ENCODE measurements around the gene DGKZ. TPM values are rescaled to one million over a fixed set of nuclear protein-coding genes. Genes with fewer than 3 reads are reported as not detected.

DGKZ gene
- total and polyA plus RNA-seq, 2 donors (not counting 3 experiments of a cell fraction or from before 2014, with no cell fraction given) = 88.8 to 127 TPM

- FAIRE-seq (no peak), DNase-seq (ENCODE audit: low read depth, low spot score) (no peak)
- BruUV-seq (replicated peaks) = no TSS peak
- H3K9me3 ChIP-seq (replicated peaks; ENCODE audit: control insufficient read depth, insufficient read depth, low read length) = no peaks in the 10 kb centered on the region
- CTCF ChIA-PET = interaction anchor here (1.7 to 11.6 kb wide), 3 partner anchors 16 to 24 kb away, joined by 5 to 200 read pairs (median 9); partner anchors contain the start of genes CHRM4 and DGKZ
- H4K20me1 ChIP-seq (replicated peaks; ENCODE audit: control insufficient read depth, extremely low read depth, insufficient read depth, low read length) = no peaks in the 10 kb centered on the region
- dilution Hi-C loops (cut with MboI; ENCODE audit: extremely low pct_ligation_motif_present, low sequenced_read_pairs) (no loop called here), intact Hi-C loops (cut with micrococcal nuclease) (loop anchor here (1.0 kb wide), 3 partner anchors 16 to 129 kb away; partner anchors contain the start of gene DGKZ)
- no peaks in the 10 kb centered on the region for H3K27me3 ChIP-seq (ENCODE audit: control insufficient read depth in 2 of 2, insufficient read depth in 2 of 2, low read length in 2 of 2)
- peaks cover 14% of the 10 kb centered on the region for H3K79me2 ChIP-seq (ENCODE audit: control insufficient read depth, insufficient read depth, low read length)
- no peak overlapping the region for H3K27ac ChIP-seq (ENCODE audit: insufficient read depth, low read depth, low read length)
- POLR2A ChIA-PET = no interaction called here
- no peak overlapping the region for H2AFZ ChIP-seq (ENCODE audit: low read depth, low read length)
- H3K36me3 ChIP-seq (ENCODE audit: control insufficient read depth in 2 of 2, extremely low read depth in 1 of 2, insufficient read depth in 2 of 2, low read length in 2 of 2) = peaks cover 0 to 13% of the 10 kb centered on the region in 2 experiments
- TF ChIP-seq POLR2A (IDR thresholded peaks at IDR 0.05; ENCODE audit: low read depth, low read length) = no peak
- no peak for TF ChIP-seq MAX (IDR thresholded peaks at IDR 0.05; ENCODE audit: insufficient read depth, insufficient read length)
- no peak for TF ChIP-seq CTCF (IDR thresholded peaks at IDR 0.05; ENCODE audit: extremely low read depth in 1 of 2, insufficient read depth in 1 of 2, low read depth in 1 of 2, low read length in 2 of 2)
- TF ChIP-seq MYC (IDR thresholded peaks at IDR 0.05; ENCODE audit: low read depth, low read length) = no peak
- no peak for TF ChIP-seq GATA2 (IDR thresholded peaks at IDR 0.05; ENCODE audit: insufficient read depth, insufficient read length, low read depth, low read length)
- no peak for TF ChIP-seq FOS (IDR thresholded peaks at IDR 0.05; ENCODE audit: borderline replicate concordance, insufficient read depth, low read length)
- TF ChIP-seq POLR2AphosphoS5 (IDR thresholded peaks at IDR 0.05; ENCODE audit: insufficient read depth, low read depth, low read length) = no peak
- no peak for TF ChIP-seq EZH2 (IDR thresholded peaks at IDR 0.05; ENCODE audit: borderline replicate concordance, low read depth, low read length, severe bottlenecking)
- TF ChIP-seq JUN (IDR thresholded peaks at IDR 0.05; ENCODE audit: borderline replicate concordance, insufficient read depth, insufficient read length, low read depth) = no peak
- H3K4me3 ChIP-seq (replicated peaks in 1 of 3; ENCODE audit: insufficient read depth in 1 of 3, low read depth in 1 of 3, low read length in 3 of 3) = no peak overlapping the region
- H3K4me2 ChIP-seq (ENCODE audit: insufficient read depth, low read length) = no peak overlapping the region
- H3K9me1 ChIP-seq (replicated peaks; ENCODE audit: control insufficient read depth, extremely low read depth, insufficient read depth, low read length) = no peaks in the 10 kb centered on the region
- peaks cover 13% of the 10 kb centered on the region for H3K4me1 ChIP-seq (ENCODE audit: control insufficient read depth, extremely low read depth, insufficient read depth, low read length)
- H3K9ac ChIP-seq (replicated peaks; ENCODE audit: extremely low read depth, insufficient read depth, low read length) = no peak overlapping the region
Measured at GRCh38 chr11:46367916-46368267, 20.6 kb downstream of the DGKZ start.
